Measurements from ENCODE around the gene PATJ.
"Not testable (repeated sequence)": the region's sequence is repeated elsewhere in the genome, so short reads cannot be mapped to it uniquely, and the experiment has no call there.

DNA sequence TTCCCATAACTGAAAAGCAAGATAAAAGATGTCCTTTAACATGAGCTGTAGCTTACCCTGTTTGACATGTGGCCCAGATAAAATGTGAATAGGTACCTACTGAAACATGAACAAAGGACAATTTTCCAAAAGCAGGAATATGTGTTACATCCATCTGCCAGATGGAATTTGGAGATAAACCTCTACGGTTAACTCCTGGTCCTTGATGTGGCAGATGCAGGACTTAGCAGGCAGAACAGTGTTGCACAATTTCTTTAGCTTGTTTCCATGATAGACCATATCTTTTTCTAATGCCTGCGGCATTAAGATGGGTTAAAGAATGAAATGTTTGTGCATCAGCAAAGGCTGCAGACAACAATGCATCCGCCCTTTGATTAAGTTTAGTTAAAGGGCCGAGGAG, 437.8 kb downstream of the PATJ start:
- TF ChIP-seq CTCF, POLR2A (IDR thresholded peaks at IDR 0.05): not testable (repeated sequence)
